ENCODE data around the gene MOV10L1. TPM values are rescaled to one million over a fixed set of nuclear protein-coding genes. Genes with fewer than 3 reads are reported as not detected.

The MOV10L1 gene
- total RNA-seq, 2 experiments from 2014 or later = not detected

GRCh38 chr22:50180727-50181521, 91.1 kb downstream of the MOV10L1 start:
- H3K27ac ChIP-seq (ENCODE audit: low read depth in 1 of 2, low read length in 2 of 2) = no peak overlapping the region
- no peak for ATAC-seq (ENCODE audit: poor library complexity)
- peaks cover 0 to 4% of the 10 kb centered on the region in 2 experiments for H3K9me3 ChIP-seq (ENCODE audit: control insufficient read depth in 1 of 2, insufficient read depth in 1 of 2, low read length in 2 of 2)
- Mint-ChIP-seq H3K4me3 (peak overlapping the region; percentile 11), H3K9me3 (no peaks in the 10 kb centered on the region), H3K27ac (no peak overlapping the region), H3K36me3 (ENCODE audit: low read depth) (no peaks in the 10 kb centered on the region), H3K4me1 (ENCODE audit: low read depth) (peaks cover 4% of the 10 kb centered on the region), H3K27me3 (peaks cover 12% of the 10 kb centered on the region)
- peaks cover 0 to 2% of the 10 kb centered on the region in 2 experiments for H3K27me3 ChIP-seq (ENCODE audit: control insufficient read depth in 1 of 2, insufficient read depth in 2 of 2, low read length in 2 of 2)
- no peak overlapping the region for H3K4me3 ChIP-seq (ENCODE audit: low read length)
- no peak for TF ChIP-seq CTCF (IDR thresholded peaks at IDR 0.05)
- peaks cover 11% of the 10 kb centered on the region for H3K4me1 ChIP-seq (ENCODE audit: insufficient read depth, low read length)
- intact Hi-C loops (cut with DNase I, micrococcal nuclease) = no loop called here
- ChIA-PET POLR2A (no interaction called here), CTCF (no interaction called here)
- DNase-seq = no peak
- H3K36me3 ChIP-seq (ENCODE audit: insufficient read depth, low read length) = no peaks in the 10 kb centered on the region

- H3K4me1 ChIP-seq (ENCODE audit: insufficient read depth, low read length) = peaks cover 22% of the 10 kb centered on the region
- H3K27me3 ChIP-seq (ENCODE audit: control insufficient read depth in 1 of 2, insufficient read depth in 2 of 2, low read length in 2 of 2) = peaks cover 0 to 2% of the 10 kb centered on the region in 2 experiments
- Mint-ChIP-seq H3K4me1 (ENCODE audit: low read depth) (peaks cover 12% of the 10 kb centered on the region), H3K4me3 (no peak overlapping the region), H3K9me3 (no peaks in the 10 kb centered on the region), H3K27ac (no peak overlapping the region), H3K27me3 (peaks cover 12% of the 10 kb centered on the region), H3K36me3 (ENCODE audit: low read depth) (peaks cover 2% of the 10 kb centered on the region)
- DNase-seq = peak in 2 of 14 experiments; percentile 4 to 29
- H3K36me3 ChIP-seq (ENCODE audit: insufficient read depth, low read length) = no peaks in the 10 kb centered on the region
- TF ChIP-seq CTCF (IDR thresholded peaks at IDR 0.05) = no peak
- ChIA-PET CTCF (no interaction called here), POLR2A (interaction anchor here (0.6 to 1.7 kb wide), 2 partner anchors 8 to 344 kb away, joined by 3 to 6 read pairs; no protein-coding TSS in a partner anchor)
- H3K9me3 ChIP-seq (ENCODE audit: control insufficient read depth in 1 of 2, insufficient read depth in 1 of 2, low read length in 2 of 2) = no peaks in the 10 kb centered on the region
- intact Hi-C loops (cut with DNase I, micrococcal nuclease) = no loop called here
- ATAC-seq (ENCODE audit: poor library complexity) = no peak
- no peak overlapping the region for H3K4me3 ChIP-seq (ENCODE audit: low read length)
- no peak overlapping the region for H3K27ac ChIP-seq (ENCODE audit: low read depth in 1 of 2, low read length in 2 of 2)
Observed at GRCh38 chr22:50182176-50183081, 92.6 kb downstream of the MOV10L1 start.

GRCh38 chr22:50183141-50183971, 93.5 kb downstream of the MOV10L1 start:
- H3K4me1 ChIP-seq (ENCODE audit: insufficient read depth, low read length) = peaks cover 31% of the 10 kb centered on the region
- no peak for ATAC-seq (ENCODE audit: poor library complexity)
- CTCF ChIA-PET = no interaction called here
- no peaks in the 10 kb centered on the region for H3K36me3 ChIP-seq (ENCODE audit: insufficient read depth, low read length)
- Mint-ChIP-seq H3K27me3 (peaks cover 12% of the 10 kb centered on the region), H3K9me3 (no peaks in the 10 kb centered on the region), H3K4me3 (peak overlapping the region; percentile 81), H3K27ac (peak overlapping the region; percentile 64), H3K4me1 (ENCODE audit: low read depth) (peaks cover 15% of the 10 kb centered on the region), H3K36me3 (ENCODE audit: low read depth) (peaks cover 4% of the 10 kb centered on the region)
- intact Hi-C loops (cut with DNase I, micrococcal nuclease) = no loop called here
- peaks cover 0 to 2% of the 10 kb centered on the region in 2 experiments for H3K27me3 ChIP-seq (ENCODE audit: control insufficient read depth in 1 of 2, insufficient read depth in 2 of 2, low read length in 2 of 2)
- no peaks in the 10 kb centered on the region for H3K9me3 ChIP-seq (ENCODE audit: control insufficient read depth in 1 of 2, insufficient read depth in 1 of 2, low read length in 2 of 2)
- DNase-seq = peak in 2 of 14 experiments; percentile 6 to 23
- POLR2A ChIA-PET = interaction anchor here (0.6 to 1.7 kb wide), 2 partner anchors 7 to 345 kb away, joined by 3 to 6 read pairs; no protein-coding TSS in a partner anchor
- no peak overlapping the region for H3K27ac ChIP-seq (ENCODE audit: low read depth in 1 of 2, low read length in 2 of 2)
- no peak for TF ChIP-seq CTCF (IDR thresholded peaks at IDR 0.05)
- H3K4me3 ChIP-seq (ENCODE audit: low read length) = no peak overlapping the region
